B cell (primary cell): ENCODE results near the gene BRPF3. TPM values are rescaled to one million over a fixed set of nuclear protein-coding genes. Genes with fewer than 3 reads are reported as not detected.

Experiments
- ATAC-seq: fragments of 200-7000 bp; cut with Tn5 transposase; one replicate; pipeline ENCODE4 v1.10.0; 2021; ENCODE audit warnings: low read depth, mild to moderate bottlenecking, moderate number of reproducible peaks, moderate library complexity
- CTCF ChIA-PET: fragments of 350-600 bp; sonication (Branson Sonifier 250); formaldehyde crosslinking; loops from one replicate; lab custom pipeline; 2021; ENCODE audit warnings: antibody characterized with exemption, inconsistent platforms; lab: Charles Lee
- POLR2A ChIA-PET: fragments of 350-600 bp; sonication (Branson Sonifier 250); formaldehyde crosslinking; loops from one replicate; lab custom pipeline; 2021; ENCODE audit warnings: antibody characterized with exemption; lab: Charles Lee
- DNase-seq: peaks from one replicate; pipeline ENCODE4 v3.0.0; 2013
- H2AFZ ChIP-seq: 2 replicates; pipeline ENCODE4 v1.6.1; 2012; ENCODE audit warnings: mild to moderate bottlenecking, low read depth, low read length; ENCODE audit not compliant: insufficient read depth, poor library complexity, severe bottlenecking
- H3K27ac ChIP-seq, 2 donors: 1 replicate in 1 of 2; 2 replicates in 1 of 2; pipeline ENCODE4 v1.5.1; 2012 to 2013; ENCODE audit warnings: low read length in 2 of 2, mild to moderate bottlenecking in 2 of 2, moderate library complexity in 1 of 2
- H3K27me3 ChIP-seq, 4 experiments: fragments of 200-600 bp in 1 of 4; sonication (generic) in 1 of 4; replicated peaks in 1 of 4; 1 replicate in 2 of 4; 2 replicates in 2 of 4; pipeline versions ENCODE4 v1.6.1 to v1.7.0; 2013 to 2016; ENCODE audit warnings: low read length in 3 of 4, mild to moderate bottlenecking in 2 of 4, mixed read lengths in 1 of 4, moderate library complexity in 1 of 4; ENCODE audit not compliant: insufficient read depth in 4 of 4, control insufficient read depth in 3 of 4; ENCODE audit errors: control extremely low read depth in 1 of 4
- H3K36me3 ChIP-seq, 2 experiments: replicated peaks in 1 of 2; 1 replicate in 1 of 2; 2 replicates in 1 of 2; pipeline versions ENCODE4 v1.6.1 to v1.7.1; 2013; ENCODE audit warnings: low read length in 1 of 2; ENCODE audit not compliant: insufficient read depth in 2 of 2, control insufficient read depth in 1 of 2; ENCODE audit errors: control extremely low read depth in 1 of 2, extremely low read depth in 1 of 2
- H3K4me1 ChIP-seq, 2 donors: fragments of 200-600 bp in 1 of 2; sonication (generic) in 1 of 2; 1 replicate in 1 of 2; 2 replicates in 1 of 2; pipeline versions ENCODE4 v1.5.1 to v1.6.1; 2013 to 2017; ENCODE audit warnings: low read length in 2 of 2; ENCODE audit not compliant: control insufficient read depth in 2 of 2, insufficient read depth in 2 of 2
- H3K4me2 ChIP-seq: replicated peaks from 2 replicates; pipeline ENCODE3; 2012; ENCODE audit warnings: mild to moderate bottlenecking, low read depth, low read length; ENCODE audit not compliant: poor library complexity, severe bottlenecking
- H3K4me3 ChIP-seq, 5 experiments: fragments of 200-600 bp in 1 of 5; sonication (generic) in 1 of 5; 1 replicate in 3 of 5; 2 replicates in 2 of 5; pipeline versions ENCODE4 v1.5.1 to v1.7.0; 2011 to 2016; ENCODE audit warnings: low read length in 4 of 5, mild to moderate bottlenecking in 4 of 5, low read depth in 2 of 5, control low read depth in 1 of 5, moderate library complexity in 1 of 5; ENCODE audit not compliant: insufficient read depth in 1 of 5; ENCODE audit errors: control extremely low read depth in 1 of 5, extremely low read depth in 1 of 5
- H3K79me2 ChIP-seq: fragments of 200-600 bp; sonication (generic); one replicate; pipeline ENCODE4 v1.6.0; 2016; ENCODE audit warnings: low read length; ENCODE audit not compliant: control insufficient read depth, insufficient read depth
- H3K9ac ChIP-seq: fragments of 200-600 bp; sonication (generic); 2 replicates; pipeline ENCODE4 v1.6.1; 2017; ENCODE audit warnings: mild to moderate bottlenecking, low read length, moderate library complexity
- H3K9me3 ChIP-seq, 3 donors: one replicate each; pipeline versions ENCODE4 v1.6.1 to v1.7.1; 2013; ENCODE audit warnings: low read length in 2 of 3; ENCODE audit not compliant: control insufficient read depth in 2 of 3, insufficient read depth in 1 of 3; ENCODE audit errors: control extremely low read depth in 1 of 3
- H4K20me1 ChIP-seq: 2 replicates; pipeline ENCODE4 v1.6.0; 2012; ENCODE audit warnings: mild to moderate bottlenecking, low read length; ENCODE audit not compliant: insufficient read depth, control insufficient read depth, poor library complexity, severe bottlenecking
- H3K27ac Mint-ChIP-seq: one replicate; pipeline ENCODE4 v1.8.0; 2021; ENCODE audit warnings: mixed read lengths
- H3K27me3 Mint-ChIP-seq: one replicate; pipeline ENCODE4 v1.8.0; 2021; ENCODE audit warnings: mixed read lengths
- H3K4me1 Mint-ChIP-seq: one replicate; pipeline ENCODE4 v1.8.0; 2021; ENCODE audit warnings: mixed read lengths
- H3K4me3 Mint-ChIP-seq: one replicate; pipeline ENCODE4 v1.8.0; 2021; ENCODE audit warnings: mixed read lengths
- H3K9me3 Mint-ChIP-seq: one replicate; pipeline ENCODE4 v1.8.0; 2022; ENCODE audit warnings: mixed read lengths; ENCODE audit not compliant: insufficient read depth
- CTCF ChIP-seq: fragments of 200-600 bp; IDR thresholded peaks from one replicate; pipeline ENCODE4 v1.8.0; 2022; ENCODE audit warnings: antibody characterized with exemption, mild to moderate bottlenecking
- EZH2 ChIP-seq: IDR thresholded peaks from 2 replicates; pipeline ENCODE4 v1.6.1; 2012; ENCODE audit warnings: borderline replicate concordance, low read depth, mild to moderate bottlenecking, moderate library complexity, low read length; ENCODE audit not compliant: insufficient read depth, poor library complexity, severe bottlenecking
- WGBS: methylation state at CpG from one replicate; pipeline ENCODE4 v1.1.5; 2013; ENCODE audit warnings: missing lambda C conversion rate; ENCODE audit not compliant: insufficient coverage; 5-methylcytosine and 5-hydroxymethylcytosine counted together
- intact Hi-C: fragments of 100-400 bp; cut with micrococcal nuclease; formaldehyde crosslinking; loops from one replicate; pipeline ENCODE4 v1.10.0; 2022
- polyA plus RNA-seq: library from polyadenylated mRNA; depleted of rRNA; stranded (reverse); fragments of >200 nt; gene quantifications from 2 replicates; pipeline ENCODE4 v1.2.3, GENCODE V29; 2012
- total RNA-seq, 2 donors: library from RNA; stranded (reverse); fragments of 120-200 nt in 1 of 2; gene quantifications; 1 replicate in 1 of 2; 2 replicates in 1 of 2; pipeline versions ENCODE4 v1.2.3 to v1.2.4, GENCODE V29; 2013 to 2022

The BRPF3 gene
- total and polyA plus RNA-seq, 2 donors (not counting 1 experiment from before 2014, with no cell fraction given), result 17.1 to 29.4 TPM

- H3K4me2 ChIP-seq, result peak overlapping the region; percentile 93
- H4K20me1 ChIP-seq, result peaks cover 14% of the 10 kb centered on the region
- no peak for TF ChIP-seq EZH2
- no peak for TF ChIP-seq CTCF
- H3K4me3 ChIP-seq, result peak overlapping the region; percentile 17 to 84 (median 62)
- 1% methylated on average over 52 of the region's 58 CpGs for WGBS
- peak overlapping the region; percentile 94 for H3K4me3 Mint-ChIP-seq
- H3K9me3 ChIP-seq, result peaks cover 0 to 4% (median 0%) of the 10 kb centered on the region in 3 donors
- H3K9me3 Mint-ChIP-seq, result no peaks in the 10 kb centered on the region
- ATAC-seq (peak; percentile 90), DNase-seq (peak; percentile 98)
- peak overlapping the region; percentile 78 to 79 for H3K27ac ChIP-seq
- no peaks in the 10 kb centered on the region for H3K27me3 Mint-ChIP-seq
- H3K36me3 ChIP-seq, result peaks cover 0 to 17% of the 10 kb centered on the region in 2 experiments
- H3K9ac ChIP-seq, result peak overlapping the region; percentile 75
- intact Hi-C loops, result loop anchor here (1.0 to 5.0 kb wide), 6 partner anchors 66 to 485 kb away; partner anchors contain the start of genes MAPK13 and MAPK14
- peak overlapping the region; percentile 96 for H3K27ac Mint-ChIP-seq
- H3K4me1 ChIP-seq, result peaks cover 21 to 22% of the 10 kb centered on the region in 2 donors
- CTCF ChIA-PET, result interaction anchor here (0.8 to 1.7 kb wide), 5 partner anchors 73 to 169 kb away, joined by 3 to 9 read pairs (median 5); partner anchors contain the start of gene MAPK14
- no peaks in the 10 kb centered on the region for H3K27me3 ChIP-seq
- H2AFZ ChIP-seq, result peak overlapping the region; percentile 88
- H3K4me1 Mint-ChIP-seq, result peaks cover 36% of the 10 kb centered on the region
- POLR2A ChIA-PET, result interaction anchor here (0.6 to 1.3 kb wide), 6 partner anchors 66 to 184 kb away, joined by 3 to 11 read pairs (median 4); partner anchors contain the start of gene MAPK14
- peaks cover 48% of the 10 kb centered on the region for H3K79me2 ChIP-seq
These were observed 470 bp downstream of the BRPF3 start for GRCh38 chr6:36196880-36197548.
